Esophagus squamous epithelium (tissue), 5 donors: ENCODE results near the gene ZBTB43. TPM values are rescaled to one million over a fixed set of nuclear protein-coding genes. Genes with fewer than 3 reads are reported as not detected.

Experiments
- DNase-seq: peaks from one replicate; lab custom pipeline; 2025; lab: John Stamatoyannopoulos, UW
- H3K27ac ChIP-seq, 4 donors: fragments of 200-600 bp; sonication (generic); one replicate each; pipeline ENCODE4 v1.5.1; 2016 to 2019; ENCODE audit warnings: mild to moderate bottlenecking in 1 of 4
- H3K27me3 ChIP-seq, 4 donors: fragments of 200-600 bp; sonication (generic); 1 replicate in 3 of 4; 2 replicates in 1 of 4; pipeline versions ENCODE4 v1.5.1 to v1.6.0; 2017 to 2021; ENCODE audit warnings: antibody characterized with exemption in 1 of 4
- H3K36me3 ChIP-seq, 3 donors: fragments of 200-600 bp; sonication (generic); one replicate each; pipeline ENCODE4 v1.5.1; 2016 to 2019
- H3K4me1 ChIP-seq, 3 donors: fragments of 200-600 bp; sonication (generic); one replicate each; pipeline ENCODE4 v1.5.1; 2017 to 2019
- H3K4me3 ChIP-seq, 4 donors: fragments of 200-600 bp; sonication (generic); 1 replicate in 3 of 4; 2 replicates in 1 of 4; pipeline ENCODE4 v1.5.1; 2016 to 2019; ENCODE audit warnings: mild to moderate bottlenecking in 2 of 4, moderate library complexity in 1 of 4
- H3K9me3 ChIP-seq, 3 donors: fragments of 200-600 bp; sonication (generic); one replicate each; pipeline ENCODE4 v1.5.1; 2016 to 2019
- CTCF ChIP-seq, 6 experiments: fragments of 450-650 bp in 4 of 6; fragments of 200-600 bp in 2 of 6; sonication (generic) in 2 of 6; IDR thresholded peaks; one replicate each; pipeline ENCODE4 v1.5.1; 2016 to 2019; ENCODE audit warnings: antibody characterized with exemption in 6 of 6, mild to moderate bottlenecking in 4 of 6, moderate library complexity in 4 of 6
- POLR2A ChIP-seq, 4 donors: fragments of 450-650 bp; IDR thresholded peaks; one replicate each; pipeline ENCODE4 v1.6.1; 2017; ENCODE audit warnings: antibody characterized with exemption in 4 of 4, mild to moderate bottlenecking in 4 of 4, moderate library complexity in 3 of 4
- WGBS, 2 donors: methylation state at CpG; one replicate each; pipeline ENCODE4 v1.1.5; 2018; 5-methylcytosine and 5-hydroxymethylcytosine counted together
- intact Hi-C: fragments of 100-400 bp; cut with DNase I; formaldehyde crosslinking; loops from one replicate; pipeline ENCODE4 v1.15.0; 2022
- total RNA-seq, 4 donors: library from RNA; depleted of rRNA; stranded (reverse); fragments of >200 nt; gene quantifications; one replicate each; pipeline ENCODE4 v1.1.0, GENCODE V29; 2016
- donor health status: DM: yes; HTN: yes; CAD: no.

ZBTB43 gene
- total RNA-seq, 4 donors from 2014 or later: 9.9 to 14.3 (median 12.9) TPM

DNA sequence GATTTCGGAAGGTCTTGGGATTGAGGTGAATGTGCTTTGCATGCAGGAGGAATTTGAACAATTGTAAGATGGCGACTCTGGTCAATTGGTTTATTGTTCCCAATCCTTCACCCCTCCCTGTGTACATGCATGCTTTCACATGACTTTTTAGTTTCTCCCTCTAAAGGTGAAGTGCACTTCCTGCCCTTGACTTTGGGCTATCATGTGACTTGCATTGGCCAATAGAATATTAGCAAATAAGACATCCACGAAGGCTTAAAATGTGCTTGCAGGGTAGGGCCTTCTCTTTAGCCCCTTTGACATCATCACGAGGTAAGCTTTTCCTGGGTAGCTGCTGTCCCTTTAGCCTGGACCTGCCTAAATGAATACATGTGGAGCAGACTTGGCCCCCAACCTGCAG lies 8.1 kb upstream of the ZBTB43 start:
- Histone ChIP-seq H3K27me3 (peaks cover 0 to 41% (median 0%) of the 10 kb centered on the region in 4 donors), H3K4me3 (no peak overlapping the region), H3K27ac (no peak overlapping the region), H3K36me3 (no peaks in the 10 kb centered on the region), H3K4me1 (peaks cover 9 to 32% (median 14%) of the 10 kb centered on the region in 3 donors), H3K9me3 (peaks cover 0 to 4% (median 0%) of the 10 kb centered on the region in 3 donors)
- intact Hi-C loops: no loop called here
- 70 to 83% methylated on average over 4 of the region's 4 CpGs for WGBS, 2 donors
- no peak for DNase-seq
- TF ChIP-seq CTCF (IDR thresholded peaks at IDR 0.05) (no peak), POLR2A (IDR thresholded peaks at IDR 0.05) (no peak)

- WGBS, 2 donors: 79 to 85% methylated on average over 2 of the region's 2 CpGs
- no peak overlapping the region for H3K4me3 ChIP-seq
- intact Hi-C loops: no loop called here
These were observed 6.9 kb upstream of the ZBTB43 start for GRCh38 chr9:126797903-126798302.

DNA sequence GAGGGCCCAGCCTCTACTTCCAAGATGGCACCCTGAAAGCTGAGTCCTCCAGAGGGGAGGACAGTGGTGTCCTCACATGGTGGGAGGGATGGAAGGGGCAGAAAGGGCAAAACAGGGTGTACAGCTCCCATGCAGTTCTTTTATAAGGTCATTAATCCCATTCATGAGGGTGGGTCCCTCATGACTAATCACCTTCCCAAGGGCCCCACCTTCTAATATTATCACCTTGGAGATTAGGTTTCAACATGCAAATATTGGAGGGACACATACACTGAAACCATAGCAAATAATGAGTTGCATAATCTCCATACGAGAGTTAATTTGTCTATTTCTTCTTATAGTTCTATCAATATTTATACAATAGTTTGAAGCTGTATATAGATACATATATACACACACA lies 5.8 kb upstream of the ZBTB43 start:
- Histone ChIP-seq H3K4me3 (no peak overlapping the region), H3K27ac (no peak overlapping the region), H3K4me1 (peaks cover 0 to 17% (median 4%) of the 10 kb centered on the region in 3 donors), H3K36me3 (no peaks in the 10 kb centered on the region), H3K9me3 (peaks cover 0 to 4% (median 0%) of the 10 kb centered on the region in 3 donors), H3K27me3 (peaks cover 0 to 18% (median 0%) of the 10 kb centered on the region in 4 donors)
- no peak for DNase-seq
- intact Hi-C loops: no loop called here
- 36 to 42% methylated on average over 1 of the region's 1 CpG for WGBS, 2 donors
- no peak for TF ChIP-seq POLR2A (IDR thresholded peaks at IDR 0.05)
- no peak for TF ChIP-seq CTCF (IDR thresholded peaks at IDR 0.05)

More at GRCh38 chr9:126797903-126798302, 6.9 kb upstream of the ZBTB43 start:
- no peak for DNase-seq
- H3K27me3 ChIP-seq: peaks cover 0 to 29% (median 0%) of the 10 kb centered on the region in 4 donors
- TF ChIP-seq CTCF (IDR thresholded peaks at IDR 0.05) (no peak), POLR2A (IDR thresholded peaks at IDR 0.05) (no peak)
- H3K4me1 ChIP-seq: peaks cover 0 to 28% (median 9%) of the 10 kb centered on the region in 3 donors
- no peak overlapping the region for H3K27ac ChIP-seq
- H3K36me3 ChIP-seq: no peaks in the 10 kb centered on the region
- H3K9me3 ChIP-seq: peaks cover 0 to 4% (median 0%) of the 10 kb centered on the region in 3 donors

DNA sequence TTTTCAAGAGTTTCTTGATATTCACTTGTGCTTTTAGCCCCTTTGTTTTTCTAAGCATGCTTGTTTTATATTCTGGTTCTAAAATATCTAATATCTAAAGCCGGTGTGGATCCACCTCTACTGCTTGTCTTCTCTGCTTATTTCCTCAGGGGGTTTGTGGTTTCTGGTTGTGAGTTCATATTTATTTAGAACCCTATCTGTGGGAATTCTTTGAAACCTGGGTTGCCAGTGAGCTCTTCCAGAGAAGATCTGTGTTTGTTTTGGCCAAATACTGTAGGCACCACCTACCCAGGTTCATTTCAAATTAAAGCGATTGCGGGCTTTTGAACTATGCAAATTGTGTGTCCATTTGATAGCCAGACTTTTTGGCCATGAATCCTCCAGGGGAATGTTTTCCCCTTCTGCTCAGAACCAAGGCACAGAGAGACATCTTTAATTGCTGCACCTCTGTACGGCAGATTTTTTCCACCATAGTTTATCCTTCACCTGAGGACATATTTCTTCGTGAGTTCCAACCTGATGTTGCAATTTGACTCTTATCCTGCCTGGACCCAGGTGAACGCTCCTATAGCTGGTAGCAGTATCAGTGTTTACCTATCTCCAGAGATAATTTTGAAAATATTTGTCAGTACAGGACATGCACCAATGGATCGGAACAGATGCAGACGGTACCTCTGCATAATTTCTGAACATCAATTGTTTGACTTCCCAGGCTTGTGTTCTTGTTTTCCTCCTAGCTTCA lies 2.4 kb upstream of the ZBTB43 start:
- Histone ChIP-seq H3K4me3 (no peak overlapping the region), H3K36me3 (no peaks in the 10 kb centered on the region), H3K27me3 (no peaks in the 10 kb centered on the region), H3K9me3 (no peaks in the 10 kb centered on the region), H3K27ac (no peak overlapping the region), H3K4me1 (peaks cover 7 to 36% (median 15%) of the 10 kb centered on the region in 3 donors)
- 52 to 76% methylated on average over 8 of the region's 8 CpGs for WGBS, 2 donors
- no peak for TF ChIP-seq CTCF (IDR thresholded peaks at IDR 0.05)
- no peak for DNase-seq
- intact Hi-C loops: no loop called here

GRCh38 chr9:126804198-126804695 lies 593 bp upstream of the ZBTB43 start:
- intact Hi-C loops: no loop called here
- WGBS, 2 donors: 74 to 77% methylated on average over 16 of the region's 16 CpGs
- Histone ChIP-seq H3K36me3 (peaks cover 0 to 7% (median 0%) of the 10 kb centered on the region in 3 donors), H3K27me3 (no peaks in the 10 kb centered on the region), H3K9me3 (no peaks in the 10 kb centered on the region), H3K4me1 (peaks cover 7 to 53% (median 15%) of the 10 kb centered on the region in 3 donors), H3K27ac (peak overlapping the region; percentile 96 to 98 (median 96)), H3K4me3 (peak overlapping the region; percentile 80 to 95 (median 87))
- no peak for DNase-seq
- TF ChIP-seq POLR2A (IDR thresholded peaks at IDR 0.05) (no peak), CTCF (IDR thresholded peaks at IDR 0.05) (no peak)
